CD4-positive, alpha-beta T cell treated with Interleukin-1 beta for 1 hour (primary cell): ENCODE data around the gene MYH6.

Source experiments
- DNase-seq, 2 donors: peaks; one replicate each; pipeline ENCODE4 v3.0.0-alpha.2; 2020 to 2022

Gene MYH6

DNA sequence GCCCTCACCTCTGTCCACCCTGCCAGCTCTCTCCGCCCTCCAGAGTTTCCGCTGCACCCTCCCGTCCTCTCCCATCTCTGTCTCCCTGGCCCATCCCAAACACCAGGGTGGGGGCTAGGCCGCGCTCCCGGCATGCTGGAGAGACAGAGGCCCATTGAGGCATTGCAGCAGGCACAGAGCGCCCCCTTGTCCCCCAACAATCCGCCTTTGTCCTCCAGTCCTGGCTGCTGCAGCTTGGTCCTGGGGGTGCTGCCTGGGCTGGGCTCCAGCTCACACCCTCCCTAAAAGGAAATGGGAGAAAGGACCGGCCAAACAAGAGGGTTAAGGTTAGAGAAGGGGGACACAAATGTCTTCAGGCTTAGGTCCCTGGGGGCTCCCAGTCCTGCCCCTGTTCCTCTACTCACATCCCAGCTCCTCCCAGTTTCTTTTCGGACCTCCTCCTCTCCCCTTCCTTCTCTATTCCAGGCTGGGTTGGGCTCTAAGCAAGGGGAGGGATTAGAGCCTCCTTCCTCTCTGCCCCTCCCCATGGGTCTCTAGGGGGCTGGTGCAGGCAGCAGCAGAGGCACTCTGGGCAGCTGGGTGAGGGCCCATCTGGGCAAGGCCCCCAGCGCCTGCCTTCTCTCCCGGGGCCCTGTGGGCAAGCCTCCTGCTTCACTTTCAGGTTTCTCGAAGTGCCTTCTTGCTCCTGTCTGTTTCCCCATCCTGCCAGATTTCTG is 31.4 kb downstream of the MYH6 start, which contains the start of gene CMTM5:
Gene CMTM5, plus strand, starts transcription at position 565 of the 716 bp plus-strand sequence. CDS start 206 bp downstream, outside the sequence.
- DNase-seq: no peak

DNA sequence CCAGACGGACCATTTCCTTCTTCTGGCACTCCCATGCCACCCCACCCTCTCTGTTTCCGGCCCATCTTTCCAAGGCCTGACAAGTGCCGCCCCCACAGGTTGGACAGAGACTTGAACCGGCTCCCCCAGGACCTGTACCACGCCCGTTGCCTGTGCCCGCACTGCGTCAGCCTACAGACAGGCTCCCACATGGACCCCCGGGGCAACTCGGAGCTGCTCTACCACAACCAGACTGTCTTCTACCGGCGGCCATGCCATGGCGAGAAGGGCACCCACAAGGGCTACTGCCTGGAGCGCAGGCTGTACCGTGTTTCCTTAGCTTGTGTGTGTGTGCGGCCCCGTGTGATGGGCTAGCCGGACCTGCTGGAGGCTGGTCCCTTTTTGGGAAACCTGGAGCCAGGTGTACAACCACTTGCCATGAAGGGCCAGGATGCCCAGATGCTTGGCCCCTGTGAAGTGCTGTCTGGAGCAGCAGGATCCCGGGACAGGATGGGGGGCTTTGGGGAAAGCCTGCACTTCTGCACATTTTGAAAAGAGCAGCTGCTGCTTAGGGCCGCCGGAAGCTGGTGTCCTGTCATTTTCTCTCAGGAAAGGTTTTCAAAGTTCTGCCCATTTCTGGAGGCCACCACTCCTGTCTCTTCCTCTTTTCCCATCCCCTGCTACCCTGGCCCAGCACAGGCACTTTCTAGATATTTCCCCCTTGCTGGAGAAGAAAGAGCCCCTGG is 32.4 kb downstream of the MYH6 start:
- no peak for DNase-seq

DNA sequence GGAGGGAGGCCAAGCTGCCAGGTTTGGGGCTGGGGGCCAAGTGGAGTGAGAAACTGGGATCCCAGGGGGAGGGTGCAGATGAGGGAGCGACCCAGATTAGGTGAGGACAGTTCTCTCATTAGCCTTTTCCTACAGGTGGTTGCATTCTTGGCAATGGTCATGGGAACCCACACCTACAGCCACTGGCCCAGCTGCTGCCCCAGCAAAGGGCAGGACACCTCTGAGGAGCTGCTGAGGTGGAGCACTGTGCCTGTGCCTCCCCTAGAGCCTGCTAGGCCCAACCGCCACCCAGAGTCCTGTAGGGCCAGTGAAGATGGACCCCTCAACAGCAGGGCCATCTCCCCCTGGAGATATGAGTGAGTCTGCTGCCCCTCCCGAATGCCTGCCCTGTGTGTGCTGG is 35.0 kb downstream of the MYH6 start:
- DNase-seq: no peak

DNA sequence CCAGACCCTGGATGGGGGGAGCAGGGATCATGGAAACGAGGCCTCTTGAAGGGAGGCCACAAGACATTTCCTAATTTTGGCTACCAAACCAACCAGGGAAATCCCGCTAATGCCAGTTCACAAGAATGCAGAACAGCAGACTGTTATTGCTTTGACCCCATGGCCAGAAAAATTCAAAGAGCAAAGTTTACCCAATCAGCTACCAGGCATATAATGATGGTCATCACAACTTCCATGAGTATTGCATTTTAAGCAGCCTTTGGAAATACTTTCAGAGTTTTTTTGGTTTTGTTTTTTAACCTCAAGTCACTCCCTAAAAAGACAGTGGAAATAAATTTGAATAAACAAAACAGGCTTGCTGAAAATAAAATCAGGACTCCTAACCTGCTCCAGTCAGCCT is 35.6 kb downstream of the MYH6 start, which contains the start of gene IL25:
Gene IL25, plus strand, starts transcription at position 301 of the 400 bp plus-strand sequence.
- no peak for DNase-seq

DNA sequence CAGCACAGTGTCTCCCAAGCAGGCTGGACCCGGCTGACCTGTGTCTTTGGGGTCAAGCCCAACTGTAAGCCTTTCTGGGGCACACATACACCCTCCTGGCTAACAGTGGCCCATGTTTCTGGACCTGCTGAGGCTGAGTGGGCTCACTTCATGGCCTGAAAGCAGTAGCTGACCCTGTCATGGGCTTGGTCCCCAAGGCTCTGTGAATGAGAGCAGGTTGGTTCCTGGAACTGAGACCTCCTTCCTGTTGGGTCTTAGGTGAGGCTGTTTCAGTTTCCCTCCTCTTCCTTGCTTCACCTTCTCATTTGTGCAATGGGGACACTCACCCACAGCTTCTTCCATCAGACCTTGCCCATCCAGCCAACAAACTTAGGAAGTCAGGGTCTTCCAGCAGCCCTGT is 36.2 kb downstream of the MYH6 start:
- DNase-seq: no peak

GRCh38 chr14:23370221-23370620 is 37.9 kb downstream of the MYH6 start:
- DNase-seq: no peak

GRCh38 chr14:23366426-23366921 is 41.6 kb downstream of the MYH6 start:
- DNase-seq: no peak

GRCh38 chr14:23365732-23366425 is 42.2 kb downstream of the MYH6 start:
- DNase-seq: no peak

- DNase-seq: no peak
These were observed 42.9 kb downstream of the MYH6 start, which contains the start of gene EFS for GRCh38 chr14:23365036-23365731. TSS of gene EFS (minus strand) at chr14:23365172. CDS start at chr14:23365025, 147 bp downstream.

- no peak for DNase-seq
These were observed 43.7 kb downstream of the MYH6 start for GRCh38 chr14:23364164-23365035.

DNA sequence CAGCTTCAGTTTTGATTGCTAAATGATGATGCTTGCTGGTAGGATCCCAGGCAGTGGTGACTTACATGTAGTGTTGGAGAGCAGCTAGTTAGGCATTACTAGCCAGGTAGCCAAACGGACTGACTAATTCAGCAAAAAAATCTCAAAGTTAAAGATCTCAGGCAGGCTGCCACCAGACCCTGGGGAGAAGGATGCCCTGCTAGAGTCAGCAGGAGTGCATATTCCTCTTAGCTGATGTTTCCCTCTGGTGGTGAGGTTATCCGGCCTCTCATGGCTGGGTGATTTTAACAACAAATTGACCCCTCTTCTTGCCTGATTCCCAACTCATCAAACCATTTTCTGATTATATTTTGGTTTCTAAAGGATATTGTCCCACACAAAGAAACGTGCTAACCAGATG is 45.9 kb downstream of the MYH6 start:
- no peak for DNase-seq

- DNase-seq: no peak
These were observed 46.3 kb downstream of the MYH6 start for GRCh38 chr14:23361763-23362162.

GRCh38 chr14:23361320-23361719 is 46.8 kb downstream of the MYH6 start:
- DNase-seq: no peak

DNA sequence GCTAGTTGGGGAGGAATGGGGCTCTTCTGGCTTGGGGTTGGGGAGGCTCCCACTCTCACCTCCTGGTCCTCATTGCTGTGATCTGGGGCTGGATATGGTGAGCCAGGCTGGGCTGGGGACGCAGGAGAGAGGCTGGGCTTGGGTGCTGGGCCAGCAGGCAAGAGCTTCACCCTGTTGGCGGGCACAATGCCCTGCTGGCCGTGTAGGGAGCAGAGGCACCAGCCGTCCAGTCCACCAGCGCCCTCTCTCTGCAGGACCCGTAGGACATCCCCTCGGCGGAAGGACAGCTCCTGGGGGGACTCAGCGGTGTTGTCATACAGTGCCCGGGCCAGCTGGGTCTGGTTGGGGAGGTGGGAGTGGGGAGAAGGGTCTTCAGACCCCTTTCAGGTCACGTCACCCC is 47.6 kb downstream of the MYH6 start:
- DNase-seq: no peak

DNA sequence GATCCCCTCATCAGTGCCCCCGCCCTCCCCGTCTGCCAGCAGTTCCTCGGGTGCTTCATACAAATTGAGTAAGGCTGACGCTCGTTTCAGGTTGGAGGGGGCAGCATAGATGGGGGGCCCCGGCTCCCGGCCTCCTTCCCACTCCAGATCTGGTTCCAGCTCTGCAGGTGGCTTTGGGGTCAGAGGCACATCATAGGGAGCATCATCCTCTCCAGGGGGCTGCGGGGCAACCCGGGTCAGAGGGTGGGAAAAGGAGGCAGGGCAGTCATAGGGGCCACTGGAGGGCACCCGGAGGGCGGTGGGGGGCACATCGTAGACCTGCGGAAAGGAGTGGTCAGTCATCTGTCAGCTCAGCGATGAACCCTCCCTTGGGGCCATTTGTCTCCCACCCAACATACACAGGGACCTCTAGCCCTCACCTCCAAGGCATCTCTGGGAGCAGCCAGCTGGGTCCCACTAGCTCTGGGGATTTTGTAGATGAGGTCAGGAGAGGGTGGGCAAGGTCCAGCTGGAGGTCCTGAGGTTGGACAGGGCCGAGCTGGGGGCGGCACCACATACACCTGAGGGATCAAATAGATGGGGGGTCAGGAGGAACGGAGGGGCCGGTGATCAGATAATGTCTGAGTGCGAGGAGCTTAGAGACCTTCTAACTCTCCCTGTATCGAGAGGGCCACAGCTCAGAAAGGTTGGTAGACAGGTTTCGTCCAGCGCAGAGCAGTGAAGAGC is 48.2 kb downstream of the MYH6 start:
- DNase-seq: no peak

DNA sequence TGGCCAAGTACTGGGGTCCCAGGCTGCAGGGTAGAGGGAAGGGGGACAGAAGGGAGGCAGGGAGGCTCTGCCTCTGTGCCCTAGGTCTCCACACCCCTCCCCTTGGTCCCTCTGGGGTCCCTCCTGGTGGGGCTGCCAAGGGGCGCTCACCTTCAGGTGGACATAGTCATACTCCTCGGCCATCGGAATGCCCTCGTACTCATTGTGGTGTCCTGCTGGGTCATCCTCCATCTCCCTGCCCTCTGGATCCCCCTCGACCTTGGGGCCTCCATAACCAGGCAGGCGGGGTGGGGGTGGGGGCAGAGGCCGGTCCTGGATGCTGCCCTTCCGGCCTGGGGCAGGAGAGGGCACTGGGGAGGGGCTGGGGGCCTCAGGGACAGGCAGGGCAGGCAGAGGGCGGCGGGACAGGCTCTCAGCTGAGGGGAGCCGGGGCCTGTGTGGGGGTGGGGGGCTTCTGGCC is 48.9 kb downstream of the MYH6 start:
- DNase-seq: no peak

DNA sequence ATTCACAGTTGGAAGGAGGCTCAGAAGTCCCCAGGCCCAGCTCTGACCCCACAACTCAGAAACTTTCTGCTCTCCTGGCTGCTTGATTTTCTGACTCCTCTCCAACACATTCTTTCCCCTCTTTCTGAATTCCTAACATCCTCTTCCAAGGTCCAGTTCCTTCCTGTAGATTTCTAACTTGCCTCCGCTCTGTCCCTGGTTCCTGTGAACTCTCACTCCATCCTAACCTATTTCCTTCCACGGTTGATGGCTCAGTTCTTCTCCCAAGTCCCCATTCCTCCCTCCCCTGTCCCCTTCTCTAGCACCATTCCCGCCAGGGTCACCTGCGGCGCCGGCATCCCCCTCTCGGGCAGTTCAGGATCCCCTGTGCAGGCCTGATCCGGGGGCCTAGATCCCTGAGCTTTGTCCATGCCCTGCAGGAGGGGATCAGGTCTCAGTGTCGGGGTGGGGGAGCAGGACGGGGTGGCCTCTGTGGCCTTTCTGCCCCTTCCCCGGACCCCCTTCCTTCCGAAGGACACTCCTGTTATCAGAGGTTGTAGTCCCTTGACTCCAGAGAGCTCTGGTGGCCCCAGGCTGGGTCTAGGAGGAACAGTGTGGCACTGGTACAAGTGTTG is 49.4 kb downstream of the MYH6 start:
- no peak for DNase-seq

GRCh38 chr14:23358042-23358441 is 50.0 kb downstream of the MYH6 start:
- no peak for DNase-seq

DNA sequence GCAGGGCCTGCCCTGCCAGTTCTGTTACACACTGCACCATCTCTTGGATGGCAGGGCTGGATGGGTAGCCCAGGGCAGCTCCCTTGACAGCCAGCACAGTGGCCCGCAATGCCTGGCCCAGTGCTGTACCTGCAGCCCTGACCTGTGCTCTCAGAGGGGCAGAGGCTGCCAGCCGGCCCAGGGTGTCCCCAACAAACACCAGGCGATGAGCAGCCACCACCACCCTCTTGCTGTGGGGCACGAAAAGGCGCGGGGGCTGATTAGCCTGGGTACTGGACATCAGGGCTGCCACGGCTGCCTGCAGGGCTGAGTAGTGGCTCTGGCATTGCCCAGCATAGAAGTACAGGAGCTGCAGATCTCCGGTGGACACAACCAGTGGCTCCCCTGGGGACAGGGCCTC is 50.8 kb downstream of the MYH6 start:
- DNase-seq: no peak

DNA sequence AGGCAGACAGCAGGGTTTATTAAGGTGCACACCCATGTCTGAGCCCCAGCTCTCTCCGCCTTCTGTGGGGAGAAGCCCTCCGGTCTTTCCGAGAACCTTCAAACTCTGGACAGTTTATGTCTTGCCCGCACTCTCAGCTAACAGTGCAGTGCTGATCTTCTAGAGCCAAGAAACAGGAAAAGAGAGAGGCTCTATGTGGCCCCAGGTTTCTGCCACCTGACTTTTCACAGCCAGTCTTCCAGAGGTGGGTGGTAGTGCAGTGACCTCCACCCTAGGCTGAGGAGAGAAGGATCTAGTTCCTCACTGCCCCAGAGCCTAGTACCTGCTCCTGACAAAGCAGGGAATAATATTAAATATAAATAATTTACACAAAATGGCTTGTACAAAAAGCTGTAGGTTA is 51.4 kb downstream of the MYH6 start:
- DNase-seq: no peak
